IPS DF 6.9 (cell line): ENCODE data around the gene PLPP2.

Experiments used
- DNase-seq: peaks from one replicate; pipeline ENCODE4 v3.0.0-alpha.2; 2013; ENCODE audit warnings: low read depth, low spot score
- H3K27ac ChIP-seq: one replicate; pipeline ENCODE4 v1.5.1; 2013; ENCODE audit warnings: low read length, control low read depth
- H3K27me3 ChIP-seq: 2 replicates; pipeline ENCODE4 v1.6.1; 2013; ENCODE audit warnings: mild to moderate bottlenecking, low read length; ENCODE audit not compliant: control insufficient read depth, insufficient read depth
- H3K36me3 ChIP-seq: 2 replicates; pipeline ENCODE4 v1.6.1; 2013; ENCODE audit warnings: low read length; ENCODE audit not compliant: control insufficient read depth, insufficient read depth
- H3K4me1 ChIP-seq: 2 replicates; pipeline ENCODE4 v1.6.1; 2013; ENCODE audit warnings: low read length; ENCODE audit not compliant: control insufficient read depth, insufficient read depth
- H3K4me3 ChIP-seq: 2 replicates; pipeline ENCODE4 v1.5.1; 2013; ENCODE audit warnings: mild to moderate bottlenecking, low read length
- H3K9me3 ChIP-seq: 2 replicates; pipeline ENCODE4 v1.6.1; 2013; ENCODE audit warnings: low read length, inconsistent platforms; ENCODE audit not compliant: control insufficient read depth, insufficient read depth
- WGBS: extraction: QIAGEN DNeasy Blood & Tissue Kit; methylation state at CpG from one replicate; pipeline ENCODE4 v1.1.7; 2013; ENCODE audit warnings: mixed read lengths, missing lambda C conversion rate; ENCODE audit not compliant: insufficient read length, insufficient coverage; 5-methylcytosine and 5-hydroxymethylcytosine counted together

PLPP2 gene

GRCh38 chr19:307111-307531, 15.9 kb upstream of the PLPP2 start:
- Histone ChIP-seq H3K36me3 (peaks cover 47% of the 10 kb centered on the region), H3K27me3 (no peaks in the 10 kb centered on the region), H3K9me3 (no peaks in the 10 kb centered on the region), H3K27ac (no peak overlapping the region), H3K4me1 (no peaks in the 10 kb centered on the region), H3K4me3 (no peak overlapping the region)
- WGBS = no CpG with 5 or more reads among the region's 26 CpGs
- DNase-seq = no peak

- H3K27me3 ChIP-seq = no peaks in the 10 kb centered on the region
- WGBS = no CpG with 5 or more reads among the region's 50 CpGs
- no peaks in the 10 kb centered on the region for H3K9me3 ChIP-seq
- H3K36me3 ChIP-seq = peaks cover 39% of the 10 kb centered on the region
- H3K4me1 ChIP-seq = no peaks in the 10 kb centered on the region
- no peak overlapping the region for H3K27ac ChIP-seq
- DNase-seq = no peak
- H3K4me3 ChIP-seq = no peak overlapping the region
Measured at GRCh38 chr19:306151-306900, 15.1 kb upstream of the PLPP2 start.

GRCh38 chr19:305240-306150, 14.3 kb upstream of the PLPP2 start:
- no peaks in the 10 kb centered on the region for H3K27me3 ChIP-seq
- H3K4me3 ChIP-seq = no peak overlapping the region
- no peaks in the 10 kb centered on the region for H3K9me3 ChIP-seq
- H3K4me1 ChIP-seq = no peaks in the 10 kb centered on the region
- DNase-seq = no peak
- H3K27ac ChIP-seq = no peak overlapping the region
- peaks cover 34% of the 10 kb centered on the region for H3K36me3 ChIP-seq
- WGBS = no CpG with 5 or more reads among the region's 43 CpGs

- no peak for DNase-seq
- Histone ChIP-seq H3K27me3 (no peaks in the 10 kb centered on the region; the same call in 1 of the 2 replicates), H3K36me3 (no peaks in the 10 kb centered on the region), H3K27ac (no peak overlapping the region), H3K9me3 (no peaks in the 10 kb centered on the region), H3K4me3 (no peak overlapping the region), H3K4me1 (peaks cover 3% of the 10 kb centered on the region; the same call in 1 of the 2 replicates)
- no CpG with 5 or more reads among the region's 22 CpGs for WGBS
Measured at GRCh38 chr19:296476-297225, 5.4 kb upstream of the PLPP2 start.

- Histone ChIP-seq H3K27ac (no peak overlapping the region), H3K4me3 (no peak overlapping the region), H3K4me1 (peaks cover 3% of the 10 kb centered on the region; the same call in 1 of the 2 replicates), H3K9me3 (no peaks in the 10 kb centered on the region), H3K36me3 (no peaks in the 10 kb centered on the region), H3K27me3 (no peaks in the 10 kb centered on the region; the same call in 1 of the 2 replicates)
- DNase-seq = no peak
- no CpG with 5 or more reads among the region's 13 CpGs for WGBS
Measured at GRCh38 chr19:295687-296370, 4.6 kb upstream of the PLPP2 start.

GRCh38 chr19:294946-295686, 3.9 kb upstream of the PLPP2 start:
- DNase-seq = no peak
- H3K27me3 ChIP-seq = no peaks in the 10 kb centered on the region; the same call in 1 of the 2 replicates
- no CpG with 5 or more reads among the region's 38 CpGs for whole genome bisulfite sequencing
- H3K4me3 ChIP-seq = peak overlapping the region; percentile 15; the same call in 1 of the 2 replicates
- H3K4me1 ChIP-seq = peaks cover 3% of the 10 kb centered on the region; the same call in 1 of the 2 replicates
- no peak overlapping the region for H3K27ac ChIP-seq
- H3K36me3 ChIP-seq = no peaks in the 10 kb centered on the region
- no peaks in the 10 kb centered on the region for H3K9me3 ChIP-seq

- H3K4me3 ChIP-seq = no peak overlapping the region; the same call in 1 of the 2 replicates
- H3K9me3 ChIP-seq = no peaks in the 10 kb centered on the region
- no peaks in the 10 kb centered on the region; the same call in 1 of the 2 replicates for H3K27me3 ChIP-seq
- DNase-seq = no peak
- H3K27ac ChIP-seq = no peak overlapping the region
- no CpG with 5 or more reads among the region's 29 CpGs for WGBS
- H3K36me3 ChIP-seq = no peaks in the 10 kb centered on the region
- peaks cover 3% of the 10 kb centered on the region; the same call in 1 of the 2 replicates for H3K4me1 ChIP-seq
Measured at GRCh38 chr19:294341-294945, 3.2 kb upstream of the PLPP2 start.

GRCh38 chr19:293436-294110, 2.4 kb upstream of the PLPP2 start:
- H3K27ac ChIP-seq = no peak overlapping the region
- no peak overlapping the region for H3K4me3 ChIP-seq
- DNase-seq = no peak
- WGBS = no CpG with 5 or more reads among the region's 14 CpGs
- no peaks in the 10 kb centered on the region for H3K9me3 ChIP-seq
- no peaks in the 10 kb centered on the region for H3K36me3 ChIP-seq
- H3K27me3 ChIP-seq = no peaks in the 10 kb centered on the region; the same call in 1 of the 2 replicates
- peaks cover 7% of the 10 kb centered on the region for H3K4me1 ChIP-seq
